IMR-90 (cell line): ENCODE data around the gene PRPH2. TPM values are rescaled to one million over a fixed set of nuclear protein-coding genes. Genes with fewer than 3 reads are reported as not detected.
"Not testable (repeated sequence)": the region's sequence is repeated elsewhere in the genome, so short reads cannot be mapped to it uniquely, and the experiment has no call there.

Experiments used
- ATAC-seq: fragments of 200-7000 bp; cut with Tn5 transposase; 2 replicates; pipeline ENCODE4 v1.9.1; 2020; ENCODE audit warnings: low read depth, mild to moderate bottlenecking, moderate library complexity
- BruUV-seq: library from RNA; stranded (reverse); fragments of 400-500 nt; replicated peaks from 2 replicates; lab custom pipeline; 2021; lab: Mats Ljungman, UMichigan
- CTCF ChIA-PET: fragments of 300-600 bp; formaldehyde crosslinking; extraction: SDS; loops from one replicate; lab custom pipeline; 2021; ENCODE audit warnings: antibody characterized with exemption; lab: Yijun Ruan, JAX
- POLR2A ChIA-PET: fragments of 300-600 bp; sonication (Branson Sonifier 250); formaldehyde crosslinking; loops from one replicate; lab custom pipeline; 2022; ENCODE audit warnings: antibody characterized with exemption; ENCODE audit not compliant: unreplicated experiment; lab: Charles Lee
- DNase-seq: peaks from one replicate; pipeline ENCODE4 v3.0.0; 2013
- H2AFZ ChIP-seq: replicated peaks from 2 replicates; pipeline ENCODE3; 2013; ENCODE audit warnings: low read length, mild to moderate bottlenecking; ENCODE audit not compliant: poor library complexity
- H2AK5ac ChIP-seq: 2 replicates; pipeline ENCODE4 v1.6.1; 2013; ENCODE audit warnings: low read depth, low read length, inconsistent platforms
- H2AK9ac ChIP-seq: replicated peaks from 2 replicates; pipeline ENCODE3; 2013; ENCODE audit warnings: mild to moderate bottlenecking, low read depth, low read length, moderate library complexity; ENCODE audit not compliant: poor library complexity
- H2BK120ac ChIP-seq: 2 replicates; pipeline ENCODE4 v1.6.1; 2013; ENCODE audit warnings: low read depth, low read length, inconsistent platforms
- H2BK15ac ChIP-seq: 3 replicates; pipeline ENCODE4 v1.6.1; 2013; ENCODE audit warnings: low read depth, low read length, inconsistent platforms
- H2BK20ac ChIP-seq: 2 replicates; pipeline ENCODE4 v1.6.1; 2013; ENCODE audit warnings: low read depth, mild to moderate bottlenecking, inconsistent platforms, low read length, moderate library complexity
- H2BK5ac ChIP-seq: 2 replicates; pipeline ENCODE4 v1.6.1; 2013; ENCODE audit warnings: mild to moderate bottlenecking, low read depth, low read length, inconsistent platforms; ENCODE audit not compliant: poor library complexity, severe bottlenecking
- H3K14ac ChIP-seq: replicated peaks from 2 replicates; pipeline ENCODE4 v1.6.1; 2013; ENCODE audit warnings: low read depth, low read length, inconsistent platforms
- H3K18ac ChIP-seq: 2 replicates; pipeline ENCODE4 v1.6.1; 2013; ENCODE audit warnings: low read depth, low read length, control low read depth
- H3K23ac ChIP-seq: 2 replicates; pipeline ENCODE4 v1.6.1; 2013; ENCODE audit warnings: low read depth, low read length, inconsistent platforms
- H3K27ac ChIP-seq: 2 replicates; pipeline ENCODE4 v1.5.1; 2013; ENCODE audit warnings: mild to moderate bottlenecking, control low read depth, low read length; ENCODE audit not compliant: insufficient read depth
- H3K27me3 ChIP-seq: 2 replicates; pipeline ENCODE4 v1.6.1; 2013; ENCODE audit warnings: low read length; ENCODE audit not compliant: control insufficient read depth, insufficient read depth
- H3K36me3 ChIP-seq: 2 replicates; pipeline ENCODE4 v1.6.1; 2013; ENCODE audit warnings: low read length, mixed read lengths; ENCODE audit not compliant: control insufficient read depth, insufficient read depth
- H3K4ac ChIP-seq: 2 replicates; pipeline ENCODE4 v1.6.1; 2013; ENCODE audit warnings: low read depth, low read length, inconsistent platforms
- H3K4me1 ChIP-seq: 2 replicates; pipeline ENCODE4 v1.6.1; 2013; ENCODE audit warnings: low read length, mixed read lengths; ENCODE audit not compliant: control insufficient read depth, insufficient read depth
- H3K4me2 ChIP-seq: 2 replicates; pipeline ENCODE4 v1.6.1; 2013; ENCODE audit warnings: low read depth, mild to moderate bottlenecking, control low read depth, low read length, moderate library complexity
- H3K4me3 ChIP-seq: 2 replicates; pipeline ENCODE4 v1.5.1; 2013; ENCODE audit warnings: low read depth, mild to moderate bottlenecking, control low read depth, low read length, moderate library complexity; ENCODE audit not compliant: insufficient read depth
- H3K56ac ChIP-seq: 2 replicates; pipeline ENCODE4 v1.6.1; 2013; ENCODE audit warnings: low read length, inconsistent platforms; ENCODE audit not compliant: insufficient read depth; ENCODE audit errors: extremely low read depth
- H3K79me1 ChIP-seq, 2 experiments: 2 replicates each; pipeline ENCODE4 v1.6.1; 2013; ENCODE audit warnings: low read length in 2 of 2, inconsistent platforms in 1 of 2, low read depth in 1 of 2
- H3K9ac ChIP-seq: 2 replicates; pipeline ENCODE4 v1.6.1; 2013; ENCODE audit warnings: low read depth, low read length, control low read depth
- H3K9me1 ChIP-seq: 2 replicates; pipeline ENCODE4 v1.6.1; 2013; ENCODE audit warnings: low read length, inconsistent platforms; ENCODE audit not compliant: insufficient read depth
- H3K9me3 ChIP-seq: 2 replicates; pipeline ENCODE4 v1.6.1; 2013; ENCODE audit warnings: low read length; ENCODE audit not compliant: control insufficient read depth, insufficient read depth
- H4K20me1 ChIP-seq: 2 replicates; pipeline ENCODE4 v1.6.1; 2013; ENCODE audit warnings: low read length, inconsistent platforms; ENCODE audit not compliant: insufficient read depth
- H4K5ac ChIP-seq: 2 replicates; pipeline ENCODE4 v1.6.1; 2013; ENCODE audit warnings: mild to moderate bottlenecking, low read depth, low read length, control low read depth
- H4K8ac ChIP-seq, 2 experiments: 2 replicates each; pipeline ENCODE4 v1.6.1; 2013; ENCODE audit warnings: low read depth in 2 of 2, low read length in 2 of 2, control low read depth in 1 of 2, inconsistent platforms in 1 of 2
- H4K91ac ChIP-seq: 2 replicates; pipeline ENCODE4 v1.6.1; 2013; ENCODE audit warnings: low read depth, low read length, inconsistent platforms; ENCODE audit not compliant: insufficient read depth
- CTCF ChIP-seq: conservative IDR thresholded peaks from 2 replicates; pipeline ENCODE4 v1.5.1; 2012; ENCODE audit warnings: mild to moderate bottlenecking, low read depth, low read length, improper control_type of control experiment
- RFX5 ChIP-seq: IDR thresholded peaks from 2 replicates; pipeline ENCODE4 v1.8.0; 2012; ENCODE audit warnings: low read depth, mild to moderate bottlenecking, low read length, moderate library complexity
- WGBS, 2 experiments: methylation state at CpG; one replicate each; pipeline versions ENCODE4 v1.1.5 to v1.1.7; 2013; ENCODE audit warnings: missing lambda C conversion rate in 2 of 2; ENCODE audit not compliant: insufficient read length in 1 of 2; ENCODE audit errors: extremely low coverage in 2 of 2; 5-methylcytosine and 5-hydroxymethylcytosine counted together
- dilution Hi-C: fragments of 300-500 bp; cut with HindIII; formaldehyde crosslinking; loops from one replicate; pipeline ENCODE4 v1.14.3; 2018; ENCODE audit warnings: low sequenced_read_pairs; ENCODE audit not compliant: unreplicated experiment
- in situ Hi-C: fragments of 300-500 bp; cut with MboI; formaldehyde crosslinking; loops from 3 replicates; pipeline ENCODE4 v1.14.3; 2019; ENCODE audit warnings: low sequenced_read_pairs, inconsistent platforms, mixed read lengths
- intact Hi-C: fragments of 100-400 bp; cut with micrococcal nuclease; formaldehyde crosslinking; loops from 2 replicates; pipeline ENCODE4 v1.10.0; 2022
- polyA plus RNA-seq, 3 experiments: library from polyadenylated mRNA; depleted of rRNA; stranded (reverse); fragments of >200 nt; gene quantifications; 2 replicates each; pipeline ENCODE4 v1.2.3, GENCODE V29; 2012; ENCODE audit warnings: low replicate concordance in 1 of 3
- total RNA-seq: library from RNA; depleted of rRNA; stranded (reverse); fragments of >200 nt; gene quantifications from 2 replicates; pipeline ENCODE4 v1.2.3, GENCODE V29; 2012

The PRPH2 gene
- total and polyA plus RNA-seq, 2 of the 4 experiments (the other 2 are of a cell fraction), result 1.0 to 1.1 TPM

GRCh38 chr6:42735976-42736375 lies 13.6 kb upstream of the PRPH2 start (continued):
- TF ChIP-seq CTCF (no peak), RFX5 (no peak)

DNA sequence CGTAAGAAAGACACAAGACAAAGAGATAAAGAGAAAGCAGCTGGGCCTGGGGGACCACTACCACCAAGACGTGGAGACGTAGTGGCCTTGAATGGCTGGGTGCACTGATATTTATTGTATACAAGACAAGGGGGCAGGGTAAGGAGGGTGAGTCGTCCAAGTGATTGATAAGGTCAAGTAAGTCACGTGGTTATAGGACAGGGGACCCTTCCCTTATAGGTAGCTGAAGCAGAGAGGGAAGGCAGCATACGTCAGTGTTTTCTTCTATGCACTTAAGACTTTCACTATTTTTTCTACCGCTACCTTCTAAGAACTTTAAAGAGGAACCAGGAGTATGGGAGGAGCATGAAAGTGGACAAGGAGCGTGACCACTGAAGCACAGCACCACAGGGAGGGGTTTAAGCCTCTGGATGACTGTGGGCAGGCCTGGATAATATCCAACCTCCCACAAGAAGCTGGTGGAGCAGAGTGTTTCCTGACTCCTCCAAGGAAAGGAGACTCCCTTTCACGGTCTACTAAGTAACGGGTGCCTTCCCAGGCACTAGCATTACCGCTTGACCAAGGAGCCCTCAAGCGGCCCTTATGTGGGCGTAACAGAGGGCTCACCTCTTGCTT lies 11.6 kb upstream of the PRPH2 start:
- H3K4ac ChIP-seq, H3K9ac ChIP-seq, H3K27me3 ChIP-seq, H3K4me1 ChIP-seq, H3K18ac ChIP-seq, H3K79me1 ChIP-seq, H4K8ac ChIP-seq, ATAC-seq, H3K56ac ChIP-seq, H4K91ac ChIP-seq, DNase-seq, H3K4me3 ChIP-seq, H3K27ac ChIP-seq, H2BK5ac ChIP-seq, BruUV-seq, intact Hi-C loops, H3K14ac ChIP-seq, H2BK20ac ChIP-seq, H2AK5ac ChIP-seq, H3K9me1 ChIP-seq, H2AK9ac ChIP-seq, H3K9me3 ChIP-seq, in situ Hi-C loops, H3K23ac ChIP-seq, H2BK15ac ChIP-seq, dilution Hi-C loops, H3K36me3 ChIP-seq, H2BK120ac ChIP-seq, H4K20me1 ChIP-seq, H2AFZ ChIP-seq, H3K4me2 ChIP-seq, H4K5ac ChIP-seq: not testable (repeated sequence)
- ChIA-PET CTCF (interaction anchor here (0.6 kb wide), 3 partner anchors 18 to 522 kb away, joined by 3 to 5 read pairs (median 3); no protein-coding TSS in a partner anchor), POLR2A (interaction anchor here (0.6 kb wide), 1 partner anchor 48 kb away, joined by 10 read pairs; the partner anchor contains the start of gene BICRAL)
- no CpG with 5 or more reads among the region's 13 CpGs for WGBS, 2 experiments
